GF-D8 (cell line): ENCODE measurements around the gene CYB5B.

Source experiments
- DNase-seq: peaks from one replicate; lab custom pipeline; 2025; lab: John Stamatoyannopoulos, UW

Gene CYB5B

DNA sequence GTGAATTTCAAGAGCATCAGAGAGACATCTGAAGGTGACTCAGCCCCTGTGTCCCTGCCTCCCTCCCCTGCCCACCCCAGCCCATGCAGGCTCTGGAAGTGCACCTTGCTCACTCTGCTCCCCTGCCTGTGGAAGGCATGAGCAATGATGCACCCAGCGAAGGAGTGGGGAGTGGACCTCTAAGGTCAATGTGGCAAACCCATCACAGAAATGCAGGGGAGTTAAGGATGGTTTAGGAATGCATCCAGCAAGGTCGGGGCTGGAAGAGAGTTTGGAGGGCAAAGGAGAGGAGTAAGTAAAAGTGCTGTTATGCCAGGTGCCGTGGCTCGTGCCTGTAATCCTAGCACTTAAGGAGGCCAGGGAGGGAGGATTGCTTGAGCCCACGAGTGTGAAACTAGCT, 61.9 kb downstream of the CYB5B start:
- DNase-seq: no peak

DNA sequence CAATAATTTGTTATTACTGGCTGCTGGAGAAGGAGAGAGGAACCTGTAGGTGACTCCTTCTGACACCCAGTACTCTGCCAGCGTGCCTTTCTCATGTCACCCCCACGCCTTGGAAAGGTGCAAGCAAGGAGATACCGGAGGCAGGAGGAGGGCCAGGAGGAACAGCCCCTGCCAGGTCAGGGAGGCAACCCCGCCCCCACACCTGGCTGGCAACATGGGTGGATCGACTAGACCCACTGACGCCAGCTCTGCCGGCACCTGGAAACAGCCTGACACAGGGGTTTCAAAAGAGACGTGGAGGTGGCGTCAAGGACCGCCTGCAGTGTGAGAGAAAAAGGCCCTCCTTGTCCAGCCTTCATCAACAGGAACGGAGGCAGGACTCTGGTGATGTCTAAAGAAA, 62.3 kb downstream of the CYB5B start:
- no peak for DNase-seq

DNA sequence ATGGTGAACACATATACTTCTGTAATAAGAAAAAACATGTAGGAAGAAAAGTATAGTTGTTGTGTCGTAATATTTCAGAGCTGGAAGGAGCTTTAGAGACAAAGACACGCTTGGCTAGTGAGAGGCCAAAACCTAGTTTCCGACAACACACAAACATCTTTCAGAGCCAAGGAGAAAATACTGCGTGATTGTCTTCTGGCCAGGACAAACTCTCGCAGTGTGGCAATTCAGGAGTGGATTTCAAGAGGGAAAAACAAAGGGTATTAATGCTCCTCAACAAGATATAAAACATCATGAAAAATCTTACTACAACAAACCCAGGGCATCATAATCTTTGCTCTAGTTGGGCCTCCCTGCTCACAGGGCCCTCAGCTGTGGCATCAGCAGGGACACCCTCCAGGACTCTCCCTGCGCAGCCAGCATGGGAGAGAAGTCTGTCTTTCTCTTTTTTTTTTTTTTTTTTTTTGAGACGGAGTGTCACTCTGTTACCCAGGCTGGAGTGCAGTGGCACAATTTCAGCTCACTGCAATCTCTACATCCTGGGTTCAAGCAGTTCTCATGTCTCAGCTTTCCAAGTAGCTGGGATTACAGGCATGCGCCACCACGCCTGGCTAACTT, 66.4 kb downstream of the CYB5B start:
- no peak for DNase-seq

DNA sequence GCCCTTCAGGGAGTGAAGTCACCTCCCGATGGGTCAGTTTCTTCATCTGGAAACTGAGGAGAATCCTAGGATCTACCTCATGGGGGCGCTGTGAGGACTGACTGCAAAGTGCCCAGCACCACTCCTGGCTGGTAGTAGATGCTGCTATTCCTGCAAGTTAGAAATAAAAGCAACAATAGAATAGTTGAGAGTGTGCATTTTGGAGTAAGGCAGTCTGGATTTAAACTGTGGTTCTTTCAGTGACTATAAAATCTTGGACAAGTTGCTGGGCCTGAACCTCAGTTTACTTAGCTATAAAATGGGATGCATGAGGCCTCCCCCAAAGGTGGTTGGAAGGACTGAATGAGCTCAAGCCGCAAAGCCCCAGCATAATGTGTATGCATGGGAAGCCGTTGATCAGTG, 70.6 kb downstream of the CYB5B start:
- no peak for DNase-seq

DNA sequence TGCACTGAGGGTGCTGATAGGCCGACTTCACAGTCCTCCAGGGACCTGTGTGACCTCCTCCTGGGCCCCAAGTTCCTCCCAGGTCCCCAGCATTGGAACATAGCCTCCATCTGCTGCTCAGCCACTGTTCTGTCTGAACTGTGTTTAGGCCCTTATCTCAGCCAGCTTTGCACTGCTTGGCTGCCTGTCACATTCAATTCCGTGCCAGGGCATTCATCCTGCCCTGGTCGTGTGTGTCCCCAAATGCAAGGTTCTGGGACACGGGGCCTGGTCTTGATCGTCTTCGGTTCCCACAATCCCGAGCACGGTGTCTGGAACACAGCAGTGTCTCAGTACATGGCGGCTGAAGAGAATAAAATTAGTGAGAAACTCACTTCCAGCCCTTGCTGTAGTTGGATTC, 71.4 kb downstream of the CYB5B start:
- DNase-seq: no peak

DNA sequence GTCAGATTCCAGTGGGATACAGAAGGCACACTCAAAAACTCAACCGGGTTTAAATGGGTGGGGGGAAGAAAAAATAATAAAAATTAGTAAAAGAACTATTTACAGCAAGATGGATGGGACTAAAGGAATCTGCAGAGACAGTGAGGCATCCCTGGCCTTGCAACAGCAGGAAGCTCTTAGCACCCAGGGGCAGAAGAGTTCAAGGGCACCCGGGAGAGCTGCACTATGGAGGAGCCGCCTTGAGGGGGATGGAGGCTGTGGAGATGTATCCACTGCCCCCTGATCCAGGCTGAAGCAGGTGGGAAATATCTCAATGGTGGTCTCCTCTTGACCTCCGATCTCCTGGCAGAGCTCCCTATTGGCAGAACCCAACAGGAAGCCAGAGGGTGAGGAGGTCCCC, 72.0 kb downstream of the CYB5B start:
- DNase-seq: no peak

DNA sequence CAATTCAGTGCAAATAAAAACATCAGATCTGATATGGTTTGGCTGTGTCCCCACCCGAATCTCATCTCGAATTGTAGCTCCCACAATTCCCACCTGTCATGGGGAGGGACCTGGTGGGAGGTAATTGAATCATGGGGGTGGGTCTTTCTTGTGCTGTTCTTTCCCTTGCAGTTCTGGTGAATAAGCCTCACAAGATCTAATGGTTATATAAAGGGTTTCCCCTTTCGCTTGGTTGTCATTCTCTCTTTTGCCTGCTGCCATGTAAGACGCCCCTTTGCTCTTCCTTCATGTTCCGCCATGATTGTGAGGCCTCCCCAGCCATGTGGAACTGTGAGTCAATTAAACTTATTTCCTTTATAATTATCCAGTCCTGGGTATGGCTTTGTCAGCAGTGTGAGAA, 72.5 kb downstream of the CYB5B start:
- DNase-seq: no peak

DNA sequence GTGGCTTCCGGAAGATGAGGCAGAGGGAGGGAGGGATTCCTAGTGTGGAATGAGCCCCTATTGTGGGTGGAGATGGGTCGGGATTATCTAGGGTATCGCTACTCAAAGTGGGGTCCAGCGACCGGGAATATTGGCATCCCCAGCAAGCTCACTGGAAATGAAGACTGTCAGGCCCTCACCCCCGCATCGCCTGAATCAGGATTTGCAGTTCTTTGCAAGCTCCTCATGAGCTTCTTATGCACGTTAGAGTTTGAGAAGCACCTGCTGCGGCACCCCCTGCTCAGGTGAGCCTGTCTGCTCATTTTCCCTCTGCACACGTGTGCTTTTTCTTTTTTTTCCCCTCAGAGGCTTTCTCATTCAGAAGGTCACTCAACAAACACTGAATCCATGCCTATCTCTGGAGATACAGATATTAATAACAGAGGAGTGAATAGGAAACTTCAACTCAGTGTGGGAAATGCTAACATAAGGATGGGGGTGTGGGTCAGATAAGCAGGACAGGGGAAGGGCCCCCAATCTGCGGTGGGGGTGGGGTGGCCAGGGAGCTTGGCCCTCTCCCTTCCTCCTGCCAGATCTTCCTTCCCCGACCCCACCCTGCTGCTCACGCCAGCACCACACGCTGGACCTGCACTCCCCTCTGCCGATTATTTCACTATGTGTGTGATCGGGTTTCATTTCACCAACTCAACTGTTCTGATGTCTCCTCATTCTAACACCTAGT, 73.6 kb downstream of the CYB5B start:
- no peak for DNase-seq

DNA sequence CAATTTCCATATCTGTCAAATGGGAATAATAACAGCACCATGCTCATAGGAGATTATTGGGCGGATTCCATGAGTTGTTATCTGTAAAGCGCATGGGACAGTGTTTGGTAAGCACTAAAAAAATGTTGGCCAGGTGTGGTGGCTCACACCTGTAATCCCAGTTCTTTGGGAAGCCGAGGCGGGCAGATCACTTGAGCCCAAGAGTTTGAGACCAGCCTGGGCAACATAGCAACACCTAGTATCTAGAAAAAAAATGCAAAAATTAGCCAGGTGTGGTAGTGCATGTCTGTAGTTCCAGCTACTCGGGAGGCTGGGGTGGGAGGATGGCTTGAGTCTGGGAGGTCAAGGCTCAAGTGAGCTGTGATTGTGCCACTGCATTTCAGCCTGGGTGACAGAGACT, 74.5 kb downstream of the CYB5B start:
- no peak for DNase-seq

DNA sequence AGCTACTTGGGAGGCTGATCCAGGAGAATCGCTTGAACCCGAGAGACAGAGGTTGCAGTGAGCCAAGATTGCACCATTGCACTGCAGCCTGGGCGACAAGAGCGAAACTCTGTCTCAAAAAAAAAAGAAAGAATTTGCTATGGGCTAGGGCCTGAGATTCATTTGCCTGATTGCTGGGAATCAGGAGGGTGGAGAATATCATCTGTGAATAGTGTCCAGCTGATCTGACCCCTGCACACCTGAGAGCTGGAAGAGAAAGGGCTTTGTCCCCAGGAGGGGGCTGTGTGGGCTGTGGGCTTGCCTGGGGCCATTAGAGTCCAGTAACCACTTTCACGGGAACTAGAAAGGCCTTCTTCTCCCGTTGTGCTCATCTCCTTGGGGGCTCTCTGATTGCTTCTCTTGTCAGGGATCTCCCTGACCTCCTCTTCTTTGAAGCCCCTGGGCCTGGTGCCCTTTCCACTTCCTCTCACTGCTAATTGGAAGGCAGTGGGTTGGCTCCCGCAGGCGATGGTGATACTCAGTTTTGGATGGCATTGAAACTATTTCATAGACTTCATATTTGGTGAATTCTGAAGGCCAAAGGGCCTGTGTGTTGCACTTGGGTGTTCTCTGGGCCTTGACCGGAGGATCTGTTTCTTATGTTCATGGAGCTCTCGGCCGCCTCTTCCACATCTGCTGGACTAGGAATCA, 75.3 kb downstream of the CYB5B start:
- DNase-seq: no peak

DNA sequence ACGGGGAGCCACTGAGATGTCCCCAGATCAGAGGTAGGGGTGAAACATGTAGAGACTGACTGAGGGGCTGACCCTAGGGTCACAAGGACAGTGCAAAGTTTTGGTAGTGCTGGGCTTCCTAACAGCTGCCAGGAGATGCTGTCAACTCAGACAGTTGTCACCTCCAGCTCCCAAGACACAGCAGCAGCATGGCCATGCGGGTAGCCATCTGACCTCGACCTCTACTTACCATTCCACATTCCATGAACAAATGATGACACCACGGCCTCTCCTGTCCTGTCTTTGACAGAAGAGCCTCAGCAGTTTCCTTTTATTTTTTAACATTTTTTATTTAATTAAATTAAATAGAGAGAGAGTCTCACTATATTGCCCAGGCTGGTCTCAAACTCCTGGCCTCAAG, 76.1 kb downstream of the CYB5B start:
- no peak for DNase-seq

DNA sequence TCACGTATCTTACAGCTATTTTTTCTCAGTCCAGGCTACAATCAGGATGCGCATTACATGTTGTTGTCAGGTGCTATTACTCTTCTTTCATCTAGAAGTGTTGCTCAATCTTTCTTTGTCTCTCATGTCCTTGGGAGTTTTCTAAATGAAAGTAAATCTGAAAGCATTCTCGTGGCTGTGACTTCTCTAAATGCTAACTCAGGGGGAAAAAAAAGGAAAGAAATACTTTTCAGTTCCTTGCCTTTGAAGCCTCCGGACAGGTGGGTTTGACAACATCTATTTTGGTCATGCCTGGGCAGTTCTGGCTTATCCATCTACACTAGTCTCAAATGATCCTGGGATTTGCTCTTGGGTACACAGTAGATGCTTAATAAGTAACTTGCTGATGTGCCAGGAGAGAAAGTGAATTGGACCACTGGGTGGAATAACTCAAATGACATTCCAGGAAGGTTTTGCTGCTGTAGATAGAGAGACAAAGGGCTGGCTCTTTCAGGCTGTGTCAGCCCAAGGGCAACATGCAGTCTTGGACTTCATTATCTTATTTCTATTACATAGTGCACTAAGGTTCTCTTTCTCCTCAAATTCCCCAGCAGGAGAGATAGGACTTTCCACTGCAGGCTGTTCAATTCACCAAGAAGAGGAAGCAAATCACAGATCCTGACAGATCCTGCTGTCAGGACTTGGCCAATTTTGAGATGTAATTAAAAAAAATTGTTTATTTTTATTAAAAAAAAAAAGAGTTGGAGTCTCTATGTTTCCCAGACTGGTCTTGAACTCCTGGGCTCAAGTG, 77.7 kb downstream of the CYB5B start:
- no peak for DNase-seq

DNA sequence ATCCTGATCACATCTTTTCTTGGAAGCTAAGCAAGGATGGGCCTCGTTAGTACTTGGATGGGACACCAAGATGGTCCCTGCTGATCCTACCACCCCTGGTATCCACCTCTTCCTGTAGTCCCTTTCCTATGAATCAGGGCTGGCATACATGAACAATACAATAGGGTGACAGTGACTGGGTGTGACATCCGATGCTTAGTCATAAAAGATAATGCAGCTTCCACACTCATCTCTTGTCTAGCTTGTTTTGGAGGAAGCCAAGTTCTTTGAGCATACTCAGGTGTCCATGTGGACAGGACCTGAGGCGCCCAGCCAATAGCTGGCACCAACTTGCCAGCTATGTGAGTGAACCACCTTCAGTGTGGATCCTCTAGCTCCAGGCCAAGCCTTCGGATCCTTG, 78.8 kb downstream of the CYB5B start:
- DNase-seq: no peak

DNA sequence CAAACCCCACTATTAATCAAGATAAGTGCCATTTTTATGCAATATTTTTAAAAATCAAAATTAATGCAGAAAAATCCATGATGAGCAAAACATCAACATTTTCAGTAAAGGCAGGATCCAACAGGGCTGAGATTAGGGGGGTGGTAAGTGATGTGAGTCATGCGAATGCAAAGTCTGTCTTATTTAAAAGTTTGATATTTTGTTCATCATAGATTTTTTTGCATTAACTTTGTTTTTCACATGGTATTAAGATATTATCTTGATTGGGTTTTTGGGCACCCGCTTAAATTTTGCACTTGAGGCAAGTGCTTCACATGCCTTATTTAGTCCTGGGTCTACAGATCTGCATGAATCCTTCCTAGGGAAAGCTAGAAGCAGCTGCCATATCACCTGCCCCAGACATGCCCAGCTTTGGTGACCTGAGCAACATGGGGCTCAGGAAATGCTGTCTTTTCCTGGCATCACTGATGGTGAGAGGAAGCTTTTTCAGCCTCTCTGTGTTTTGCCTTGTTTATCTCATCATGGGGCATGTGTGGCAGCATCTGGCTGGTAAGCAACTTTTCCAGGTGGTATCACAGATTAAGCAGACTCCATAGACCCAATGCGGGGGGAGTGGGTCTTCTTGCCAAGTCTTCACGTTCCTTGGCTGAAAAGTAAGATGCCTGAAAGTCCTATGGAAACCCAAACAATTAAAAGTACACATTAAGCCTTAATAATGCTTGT, 83.8 kb downstream of the CYB5B start:
- DNase-seq: no peak

DNA sequence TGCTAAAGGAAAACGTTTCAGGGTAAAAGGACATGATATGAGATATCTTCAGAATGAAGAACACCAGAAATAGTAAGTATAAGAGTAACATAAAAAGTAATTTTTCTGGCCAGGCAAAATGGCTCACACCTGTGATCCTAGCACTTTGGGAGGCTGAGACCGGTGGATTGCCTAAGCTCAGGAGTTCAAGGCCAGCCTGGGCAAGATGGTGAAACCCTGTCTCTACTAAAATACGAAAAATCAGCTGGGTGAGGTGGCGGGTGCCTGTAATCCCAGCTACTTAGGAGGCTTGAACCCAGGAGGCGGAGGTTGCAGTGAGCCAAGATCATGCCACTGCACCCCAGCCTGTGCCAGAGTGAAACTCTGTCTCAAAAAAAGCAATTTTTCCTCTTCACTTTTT, 84.7 kb downstream of the CYB5B start:
- DNase-seq: no peak

DNA sequence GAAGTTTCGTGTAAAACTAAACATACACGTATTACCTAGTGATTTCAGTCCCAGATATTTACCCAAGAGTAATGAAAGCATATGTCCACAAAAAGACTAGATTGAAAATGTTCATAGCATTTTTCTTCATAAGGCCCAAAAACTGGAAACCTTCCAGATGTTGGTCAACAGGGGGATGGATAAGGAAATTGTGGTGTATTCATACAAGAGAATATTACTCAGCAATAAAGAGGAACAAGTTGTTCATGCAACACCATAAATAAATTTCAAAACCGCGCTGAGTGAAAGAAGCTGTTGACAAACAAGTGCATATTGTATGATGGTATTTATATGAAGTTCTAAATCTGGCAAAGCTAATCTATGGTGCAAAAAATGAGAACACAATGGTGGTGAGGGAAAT, 87.2 kb downstream of the CYB5B start:
- no peak for DNase-seq

DNA sequence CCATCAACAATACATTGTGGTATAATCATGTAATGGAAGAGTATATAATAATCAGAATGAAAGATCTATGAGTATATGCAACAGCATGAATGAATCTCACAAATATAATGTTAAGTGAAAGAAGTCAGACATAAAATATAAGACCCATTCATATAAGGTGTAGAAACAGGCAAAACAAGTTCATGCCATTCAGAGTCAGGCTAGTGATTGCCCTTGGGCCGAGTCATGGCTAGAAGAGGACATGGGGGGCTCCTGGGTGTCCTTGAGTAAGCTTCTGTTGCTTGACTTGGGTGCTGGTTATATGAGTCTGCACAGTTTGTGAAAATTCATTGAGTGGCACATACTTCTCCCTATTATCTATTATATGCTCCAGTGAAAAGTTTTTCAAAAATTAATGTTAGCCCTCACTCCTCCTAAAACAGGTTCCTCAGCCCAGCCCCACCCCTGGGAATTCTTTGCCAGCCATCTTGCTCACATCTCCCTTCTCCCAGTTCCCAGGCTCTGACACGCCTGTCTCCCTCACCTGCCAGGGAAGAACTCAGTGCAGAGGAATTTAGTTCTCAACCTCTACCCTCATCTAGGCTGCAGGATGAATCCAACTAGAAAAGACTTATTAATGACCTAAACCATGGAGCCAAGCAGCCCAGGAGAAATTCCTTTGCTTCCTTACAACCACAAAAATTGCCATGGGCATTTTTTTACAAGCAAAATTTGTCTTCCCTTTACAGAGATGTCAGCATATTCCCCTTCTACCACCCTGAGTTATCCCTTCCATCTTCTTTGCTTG, 89.0 kb downstream of the CYB5B start:
- DNase-seq: no peak

DNA sequence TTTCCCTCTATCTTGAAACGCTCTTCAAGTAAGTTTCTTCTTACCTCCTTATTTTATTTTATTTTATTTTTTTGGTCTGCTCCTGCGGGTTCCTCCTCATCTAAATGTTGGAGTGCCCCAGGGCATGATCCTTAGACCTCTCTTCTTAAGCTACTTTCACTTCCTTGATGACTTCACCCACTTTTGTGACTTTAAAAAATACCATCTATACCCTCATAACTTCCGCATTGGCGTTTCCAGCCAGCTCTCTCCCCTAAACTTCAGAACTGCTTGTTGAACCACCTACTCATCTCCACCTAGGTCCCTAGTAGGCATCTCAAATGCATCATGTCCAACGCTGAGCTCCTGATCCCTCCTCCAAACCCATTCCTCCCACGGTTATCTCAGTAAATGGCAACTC, 89.9 kb downstream of the CYB5B start:
- DNase-seq: no peak
